Measurements from ENCODE around the gene SHC3. TPM values are rescaled to one million over a fixed set of nuclear protein-coding genes. Genes with fewer than 3 reads are reported as not detected.

The SHC3 gene
- total and polyA plus RNA-seq, 12 donors: 5.6 to 56.7 (median 20.9) TPM

DNA sequence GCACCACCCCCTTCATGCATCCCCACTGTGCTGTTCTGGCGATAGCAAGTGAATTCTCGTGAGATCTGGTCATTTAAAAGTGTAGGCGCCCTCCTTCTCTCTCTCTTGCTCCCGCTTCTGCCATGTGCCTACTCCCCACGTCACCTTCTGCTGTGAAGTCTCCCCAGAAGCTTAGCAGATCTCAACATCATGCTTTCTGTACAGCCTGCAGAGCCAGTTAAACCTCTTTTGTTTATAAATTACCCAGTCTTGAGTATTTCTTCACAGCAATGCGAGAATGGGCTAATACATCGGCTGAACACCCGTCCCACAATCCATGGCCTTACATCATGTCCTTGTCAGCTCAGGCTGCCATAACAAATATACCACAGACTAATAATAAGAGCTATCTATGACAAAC lies 17.4 kb downstream of the SHC3 start:
- no peak overlapping the region for H3K27ac ChIP-seq
- intact Hi-C loops (cut with DNase I): no loop called here
- no peaks in the 10 kb centered on the region for H3K27me3 ChIP-seq
- H3K9me3 ChIP-seq (replicated peaks in 1 of 3): no peaks in the 10 kb centered on the region
- no peak for TF ChIP-seq POLR2A (IDR thresholded peaks at IDR 0.05)
- TF ChIP-seq, protein P1, sequence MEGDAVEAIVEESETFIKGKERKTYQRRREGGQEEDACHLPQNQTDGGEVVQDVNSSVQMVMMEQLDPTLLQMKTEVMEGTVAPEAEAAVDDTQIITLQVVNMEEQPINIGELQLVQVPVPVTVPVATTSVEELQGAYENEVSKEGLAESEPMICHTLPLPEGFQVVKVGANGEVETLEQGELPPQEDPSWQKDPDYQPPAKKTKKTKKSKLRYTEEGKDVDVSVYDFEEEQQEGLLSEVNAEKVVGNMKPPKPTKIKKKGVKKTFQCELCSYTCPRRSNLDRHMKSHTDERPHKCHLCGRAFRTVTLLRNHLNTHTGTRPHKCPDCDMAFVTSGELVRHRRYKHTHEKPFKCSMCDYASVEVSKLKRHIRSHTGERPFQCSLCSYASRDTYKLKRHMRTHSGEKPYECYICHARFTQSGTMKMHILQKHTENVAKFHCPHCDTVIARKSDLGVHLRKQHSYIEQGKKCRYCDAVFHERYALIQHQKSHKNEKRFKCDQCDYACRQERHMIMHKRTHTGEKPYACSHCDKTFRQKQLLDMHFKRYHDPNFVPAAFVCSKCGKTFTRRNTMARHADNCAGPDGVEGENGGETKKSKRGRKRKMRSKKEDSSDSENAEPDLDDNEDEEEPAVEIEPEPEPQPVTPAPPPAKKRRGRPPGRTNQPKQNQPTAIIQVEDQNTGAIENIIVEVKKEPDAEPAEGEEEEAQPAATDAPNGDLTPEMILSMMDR (IDR thresholded peaks at IDR 0.05): no peak
- no peak for DNase-seq
- no peaks in the 10 kb centered on the region for H3K36me3 ChIP-seq (replicated peaks in 1 of 2)
- no peak overlapping the region for H3K4me3 ChIP-seq
- 90 to 94% (median 93%) methylated on average over 8 of the region's 8 CpGs for WGBS, 4 donors
- H3K4me1 ChIP-seq (replicated peaks in 1 of 2): peaks cover 7 to 8% of the 10 kb centered on the region in 2 donors

DNA sequence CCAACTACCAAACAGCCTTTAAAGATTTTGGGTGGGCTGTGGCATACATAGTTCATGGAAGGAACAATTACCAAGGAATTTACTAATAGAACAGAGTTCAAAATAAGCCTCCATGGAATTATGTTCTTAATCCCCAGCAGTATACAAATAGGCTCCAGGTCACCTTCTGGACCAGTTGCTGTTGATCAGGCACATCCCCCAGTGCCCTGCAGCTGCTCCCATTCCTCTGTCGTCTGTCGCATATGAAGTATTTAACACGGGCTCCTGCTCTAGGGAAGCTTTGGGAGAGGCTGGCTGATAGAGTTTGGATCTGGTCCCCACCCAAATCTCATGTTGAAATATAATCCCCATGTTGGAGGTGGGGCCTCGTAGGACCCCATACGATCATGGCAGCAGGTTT lies 17.8 kb downstream of the SHC3 start:
- Histone ChIP-seq H3K36me3 (replicated peaks in 1 of 2) (no peaks in the 10 kb centered on the region), H3K9me3 (replicated peaks in 1 of 3) (no peaks in the 10 kb centered on the region), H3K27ac (no peak overlapping the region), H3K27me3 (no peaks in the 10 kb centered on the region), H3K4me3 (no peak overlapping the region), H3K4me1 (replicated peaks in 1 of 2) (peaks cover 4 to 8% of the 10 kb centered on the region in 2 donors)
- TF ChIP-seq, protein P1 (IDR thresholded peaks at IDR 0.05): no peak
- TF ChIP-seq POLR2A (IDR thresholded peaks at IDR 0.05): no peak
- DNase-seq: no peak
- intact Hi-C loops (cut with DNase I): no loop called here
- WGBS, 4 donors: 81 to 91% (median 89%) methylated on average over 5 of the region's 5 CpGs

GRCh38 chr9:89154651-89155336 lies 23.8 kb downstream of the SHC3 start:
- TF ChIP-seq POLR2A (IDR thresholded peaks at IDR 0.05): peak in 1 of 2 donors; percentile 57
- TF ChIP-seq, protein P1 (IDR thresholded peaks at IDR 0.05): no peak
- no peak overlapping the region for H3K4me3 ChIP-seq
- peak overlapping the region; percentile 9 to 91 (median 80) for H3K27ac ChIP-seq
- WGBS, 4 donors: 60 to 62% (median 62%) methylated on average over 14 of the region's 14 CpGs
- H3K27me3 ChIP-seq: no peaks in the 10 kb centered on the region
- peak in 4 of 7 donors; percentile 50 to 57 (median 54) for DNase-seq
- H3K4me1 ChIP-seq (replicated peaks in 1 of 2): peaks cover 10 to 17% of the 10 kb centered on the region in 2 donors
- intact Hi-C loops (cut with DNase I): no loop called here
- no peaks in the 10 kb centered on the region for H3K36me3 ChIP-seq (replicated peaks in 1 of 2)
- H3K9me3 ChIP-seq (replicated peaks in 1 of 3): no peaks in the 10 kb centered on the region

- 72 to 81% (median 76%) methylated on average over 4 of the region's 4 CpGs for WGBS, 4 donors
- no peak for DNase-seq
- intact Hi-C loops (cut with DNase I): no loop called here
Observed at GRCh38 chr9:89154218-89154617, 24.4 kb downstream of the SHC3 start.

More at GRCh38 chr9:89154218-89154617, 24.4 kb downstream of the SHC3 start:
- Histone ChIP-seq H3K27me3 (no peaks in the 10 kb centered on the region), H3K9me3 (replicated peaks in 1 of 3) (no peaks in the 10 kb centered on the region), H3K4me1 (replicated peaks in 1 of 2) (peaks cover 10 to 17% of the 10 kb centered on the region in 2 donors), H3K36me3 (replicated peaks in 1 of 2) (no peaks in the 10 kb centered on the region), H3K4me3 (no peak overlapping the region), H3K27ac (peak overlapping the region in 4 of 5 donors; percentile 33 to 91 (median 82))
- TF ChIP-seq, protein P1 (IDR thresholded peaks at IDR 0.05): no peak
- no peak for TF ChIP-seq POLR2A (IDR thresholded peaks at IDR 0.05)
